H1 (cell line): ENCODE measurements around the gene SULF2. TPM values are rescaled to one million over a fixed set of nuclear protein-coding genes. Genes with fewer than 3 reads are reported as not detected.

Experiments used
- CTCF ChIA-PET: fragments of 300-600 bp; sonication (Branson Sonifier 250); formaldehyde crosslinking; loops from one replicate; lab custom pipeline; 2021; ENCODE audit not compliant: partially characterized antibody; lab: Charles Lee
- POLR2A ChIA-PET: fragments of 300-600 bp; sonication (Branson Sonifier 250); formaldehyde crosslinking; loops from one replicate; lab custom pipeline; 2021; ENCODE audit warnings: inconsistent platforms; ENCODE audit not compliant: partially characterized antibody; lab: Charles Lee
- DNase-seq, 2 experiments: peaks; one replicate each; pipeline versions ENCODE4 v3.0.0 to v3.0.0-alpha.2; 2010 to 2022; ENCODE audit warnings: low spot score in 2 of 2, low read depth in 1 of 2, mixed read lengths in 1 of 2
- FAIRE-seq: peaks from 2 replicates; lab custom pipeline; 2011; peaks lifted over from hg19 to GRCh38; lab: Jason Lieb, UNC
- H2AFZ ChIP-seq: 2 replicates; pipeline ENCODE4 v1.8.1; 2012; ENCODE audit warnings: low read length, inconsistent platforms
- H2AK5ac ChIP-seq: 2 replicates; pipeline ENCODE4 v1.6.1; 2013; ENCODE audit warnings: low read depth, low read length
- H2BK120ac ChIP-seq: replicated peaks from 2 replicates; pipeline ENCODE3; 2013; ENCODE audit warnings: low read depth, low read length, inconsistent platforms
- H2BK12ac ChIP-seq: 2 replicates; pipeline ENCODE4 v1.6.1; 2013; ENCODE audit warnings: low read depth, low read length
- H2BK15ac ChIP-seq: 2 replicates; pipeline ENCODE4 v1.6.1; 2013; ENCODE audit warnings: low read length
- H2BK20ac ChIP-seq: 2 replicates; pipeline ENCODE4 v1.6.1; 2013; ENCODE audit warnings: low read length
- H2BK5ac ChIP-seq: 2 replicates; pipeline ENCODE4 v1.6.1; 2013; ENCODE audit warnings: low read depth, low read length
- H3K14ac ChIP-seq: 2 replicates; pipeline ENCODE4 v1.6.1; 2013; ENCODE audit warnings: inconsistent platforms; ENCODE audit not compliant: insufficient read length
- H3K18ac ChIP-seq: 2 replicates; pipeline ENCODE4 v1.6.1; 2013; ENCODE audit warnings: low read length; ENCODE audit errors: extremely low read depth
- H3K23ac ChIP-seq: 2 replicates; pipeline ENCODE4 v1.6.1; 2013; ENCODE audit warnings: inconsistent platforms; ENCODE audit not compliant: insufficient read length
- H3K23me2 ChIP-seq: 2 replicates; pipeline ENCODE4 v1.6.1; 2013; ENCODE audit warnings: low read depth, low read length
- H3K27ac ChIP-seq: 2 replicates; pipeline ENCODE4 v1.6.1; 2011; ENCODE audit warnings: low read depth, low read length, inconsistent platforms
- H3K27me3 ChIP-seq, 4 experiments: replicated peaks in 1 of 4; 1 replicate in 1 of 4; 2 replicates in 3 of 4; pipeline versions ENCODE4 v1.6.1 to v1.8.1; 2011 to 2013; ENCODE audit warnings: low read length in 3 of 4, mild to moderate bottlenecking in 3 of 4, inconsistent platforms in 2 of 4, mixed read lengths in 2 of 4, moderate library complexity in 1 of 4; ENCODE audit not compliant: control insufficient read depth in 3 of 4, insufficient read depth in 3 of 4; ENCODE audit errors: extremely low read depth in 1 of 4
- H3K36me3 ChIP-seq, 4 experiments: 2 replicates each; pipeline versions ENCODE4 v1.6.1 to v1.8.1; 2011 to 2013; ENCODE audit warnings: mild to moderate bottlenecking in 4 of 4, low read length in 3 of 4, moderate library complexity in 2 of 4, control low read depth in 1 of 4, inconsistent platforms in 1 of 4; ENCODE audit not compliant: insufficient read depth in 4 of 4, control insufficient read depth in 2 of 4
- H3K4ac ChIP-seq: replicated peaks from 2 replicates; pipeline ENCODE3; 2013; ENCODE audit warnings: low read length, low read depth, mixed read lengths, inconsistent platforms; ENCODE audit not compliant: insufficient read length
- H3K4me1 ChIP-seq, 4 experiments: replicated peaks in 1 of 4; 1 replicate in 1 of 4; 2 replicates in 3 of 4; pipeline versions ENCODE4 v1.6.1 to v1.8.1; 2011 to 2013; ENCODE audit warnings: low read length in 3 of 4, inconsistent platforms in 2 of 4, mixed read lengths in 1 of 4; ENCODE audit not compliant: insufficient read depth in 4 of 4, control insufficient read depth in 3 of 4
- H3K4me2 ChIP-seq, 2 experiments: 2 replicates each; pipeline versions ENCODE4 v1.6.1 to v1.8.1; 2011 to 2013; ENCODE audit warnings: low read depth in 2 of 2, low read length in 2 of 2, control low read depth in 1 of 2, inconsistent platforms in 1 of 2, mild to moderate bottlenecking in 1 of 2; ENCODE audit not compliant: insufficient read depth in 1 of 2
- H3K4me3 ChIP-seq, 4 experiments: fragments of 200-600, 300-600 bp in 1 of 4; sonication (generic), shearing (Covaris generic), sonication (Bioruptor Twin) in 1 of 4; 2 replicates each; pipeline versions ENCODE4 v1.5.1 to v1.8.1; 2011 to 2016; ENCODE audit warnings: low read length in 4 of 4, low read depth in 3 of 4, control low read depth in 2 of 4, inconsistent platforms in 2 of 4, mild to moderate bottlenecking in 2 of 4, mixed read lengths in 1 of 4, moderate library complexity in 1 of 4; ENCODE audit not compliant: insufficient read depth in 2 of 4; ENCODE audit errors: extremely low read depth in 1 of 4
- H3K56ac ChIP-seq: replicated peaks from 2 replicates; pipeline ENCODE3; 2013; ENCODE audit warnings: low read depth, mild to moderate bottlenecking, mixed read lengths, low read length, inconsistent platforms; ENCODE audit not compliant: insufficient read length
- H3K79me1 ChIP-seq: 2 replicates; pipeline ENCODE4 v1.6.1; 2013; ENCODE audit warnings: low read depth, low read length, control low read depth
- H3K79me2 ChIP-seq, 2 experiments: 2 replicates each; pipeline versions ENCODE4 v1.6.1 to v1.8.1; 2012 to 2013; ENCODE audit warnings: low read length in 2 of 2, mild to moderate bottlenecking in 2 of 2, inconsistent platforms in 1 of 2; ENCODE audit not compliant: insufficient read depth in 2 of 2, control insufficient read depth in 1 of 2
- H3K9ac ChIP-seq, 4 experiments: replicated peaks in 1 of 4; 1 replicate in 1 of 4; 2 replicates in 3 of 4; pipeline versions ENCODE4 v1.6.1 to v1.8.1; 2011 to 2013; ENCODE audit warnings: low read depth in 3 of 4, low read length in 3 of 4, control low read depth in 2 of 4, mild to moderate bottlenecking in 2 of 4, moderate library complexity in 2 of 4, inconsistent platforms in 1 of 4; ENCODE audit errors: extremely low read depth in 1 of 4
- H3K9me3 ChIP-seq, 2 experiments: 2 replicates each; pipeline versions ENCODE4 v1.6.1 to v1.8.1; 2012 to 2013; ENCODE audit warnings: mild to moderate bottlenecking in 2 of 2, moderate library complexity in 2 of 2, control low read depth in 1 of 2, inconsistent platforms in 1 of 2, low read depth in 1 of 2, low read length in 1 of 2, mixed read lengths in 1 of 2; ENCODE audit not compliant: insufficient read depth in 2 of 2
- H4K20me1 ChIP-seq, 2 experiments: replicated peaks in 1 of 2; 2 replicates each; pipeline versions ENCODE3 to v1.8.1; 2011 to 2013; ENCODE audit warnings: inconsistent platforms in 2 of 2, low read length in 2 of 2, mild to moderate bottlenecking in 1 of 2; ENCODE audit not compliant: insufficient read depth in 2 of 2, control insufficient read depth in 1 of 2
- H4K5ac ChIP-seq: 2 replicates; pipeline ENCODE4 v1.6.1; 2013; ENCODE audit warnings: low read length, low read depth, mixed read lengths, inconsistent platforms; ENCODE audit not compliant: insufficient read length
- H4K8ac ChIP-seq: 2 replicates; pipeline ENCODE4 v1.8.0; 2013; ENCODE audit warnings: mild to moderate bottlenecking, moderate library complexity, low read length, inconsistent platforms; ENCODE audit not compliant: insufficient read depth; ENCODE audit errors: extremely low read depth
- H4K91ac ChIP-seq: replicated peaks from 2 replicates; pipeline ENCODE3; 2013; ENCODE audit warnings: low read length, mixed read lengths, inconsistent platforms; ENCODE audit not compliant: insufficient read length
- BACH1 ChIP-seq: IDR thresholded peaks from 2 replicates; pipeline ENCODE4 v1.6.1; 2012; ENCODE audit warnings: low read length, improper control_type of control experiment
- CHD1 ChIP-seq: IDR thresholded peaks from 2 replicates; pipeline ENCODE4 v1.6.1; 2012; ENCODE audit warnings: low read depth, low read length, improper control_type of control experiment
- EGR1 ChIP-seq: IDR thresholded peaks from 2 replicates; pipeline ENCODE4 v1.6.1; 2011; ENCODE audit warnings: low read depth, low read length, borderline replicate concordance
- FOSL1 ChIP-seq: IDR thresholded peaks from 2 replicates; pipeline ENCODE4 v1.6.1; 2011; ENCODE audit warnings: mild to moderate bottlenecking, low read depth, low read length, moderate library complexity; ENCODE audit not compliant: insufficient read depth
- KDM5A ChIP-seq: fragments of 200-600 bp; IDR thresholded peaks from 2 replicates; pipeline ENCODE4 v1.7.1; 2012; ENCODE audit warnings: mild to moderate bottlenecking, low read length, inconsistent platforms, mixed read lengths
- MAFK ChIP-seq: IDR thresholded peaks from 2 replicates; pipeline ENCODE4 v1.6.1; 2012; ENCODE audit warnings: low read depth, mild to moderate bottlenecking, improper control_type of control experiment, low read length
- NRF1 ChIP-seq: IDR thresholded peaks from 2 replicates; pipeline ENCODE4 v1.6.1; 2011; ENCODE audit warnings: mild to moderate bottlenecking, low read depth, low read length, improper control_type of control experiment
- PHF8 ChIP-seq: fragments of 200-600 bp; sonication (generic); conservative IDR thresholded peaks from 2 replicates; pipeline ENCODE4 v1.7.1; 2012; ENCODE audit warnings: low read depth, mild to moderate bottlenecking, inconsistent platforms, low read length, moderate library complexity
- POLR2A ChIP-seq, 2 experiments: IDR thresholded peaks; 1 replicate in 1 of 2; 2 replicates in 1 of 2; pipeline ENCODE4 v1.6.1; 2011; ENCODE audit warnings: low read depth in 2 of 2, low read length in 2 of 2, mild to moderate bottlenecking in 2 of 2; ENCODE audit errors: control extremely low read depth in 1 of 2
- SAP30 ChIP-seq: fragments of 300-600 bp; sonication (generic); IDR thresholded peaks from 2 replicates; pipeline ENCODE4 v1.7.1; 2012; ENCODE audit warnings: low read length, moderate library complexity, mild to moderate bottlenecking, inconsistent platforms; ENCODE audit not compliant: insufficient read depth, insufficient replicate concordance
- SIRT6 ChIP-seq: IDR thresholded peaks from one replicate; pipeline ENCODE4 v1.7.1; 2012; ENCODE audit warnings: low read length, inconsistent platforms
- SP4 ChIP-seq: IDR thresholded peaks from 2 replicates; pipeline ENCODE4 v1.6.1; 2012; ENCODE audit warnings: low read length, inconsistent platforms
- TBP ChIP-seq: IDR thresholded peaks from 2 replicates; pipeline ENCODE4 v1.6.1; 2011; ENCODE audit warnings: low read depth, low read length, improper control_type of control experiment
- YY1 ChIP-seq: IDR thresholded peaks from 2 replicates; pipeline ENCODE4 v1.6.1; 2011; ENCODE audit warnings: low read depth, mild to moderate bottlenecking, low read length
- WGBS, 2 experiments: shearing (Covaris generic) in 1 of 2; methylation state at CpG; one replicate each; pipeline versions ENCODE4 v1.1.6 to v1.1.7; 2013 to 2015; ENCODE audit warnings: low lambda C conversion rate in 2 of 2, mixed read lengths in 2 of 2, inconsistent platforms in 1 of 2, low coverage in 1 of 2, missing lambda C conversion rate in 1 of 2; ENCODE audit not compliant: insufficient replicate concordance in 2 of 2, insufficient coverage in 1 of 2, insufficient read length in 1 of 2; ENCODE audit errors: extremely low coverage in 1 of 2, missing lambda C conversion rate in 1 of 2; 5-methylcytosine and 5-hydroxymethylcytosine counted together
- polyA plus RNA-seq, 7 experiments: library from polyadenylated mRNA; depleted of rRNA in 3 of 7; stranded (reverse) in 5 of 7; unstranded in 2 of 7; fragments of >200 nt in 5 of 7; fragments of 200-250 nt in 2 of 7; gene quantifications; 1 replicate in 5 of 7; 2 replicates in 1 of 7; 4 replicates in 1 of 7; pipeline versions ENCODE4 v1.2.1 to v1.2.3, GENCODE V29; 2011 to 2013; ENCODE audit warnings: missing spikeins in 2 of 7, mixed read lengths in 2 of 7
- total RNA-seq: library from RNA; stranded (reverse); fragmentation: NEBNext Ultra II Directional; extraction: Animal tissue kit (Norgen Biotek cat#: 25700); gene quantifications from 2 replicates; pipeline ENCODE4 v1.2.1, GENCODE V29; 2021
- TF ChIP-seq, protein P1 (sequence below): IDR thresholded peaks from 2 replicates; pipeline ENCODE4 v1.6.1; 2012; ENCODE audit warnings: inconsistent platforms

The SULF2 gene
- total and polyA plus RNA-seq, 2 of the 8 experiments (the other 6 are each of a cell fraction or from before 2014, with no cell fraction given): 15.7 to 28.2 TPM

- no peak for FAIRE-seq
- CTCF ChIA-PET: interaction anchor here (0.6 to 2.5 kb wide), 5 partner anchors 9 to 885 kb away, joined by 3 to 12 read pairs (median 3); no protein-coding TSS in a partner anchor
Measured at GRCh38 chr20:47718398-47718797, 66.9 kb downstream of the SULF2 start.

More at GRCh38 chr20:47718398-47718797, 66.9 kb downstream of the SULF2 start:
- Histone ChIP-seq H4K5ac (no peak overlapping the region), H3K9ac (no peak overlapping the region), H3K14ac (no peak overlapping the region), H3K4me3 (no peak overlapping the region), H2BK5ac (no peak overlapping the region), H3K36me3 (no peaks in the 10 kb centered on the region), H3K9me3 (0 out of 4 replicates have a peak, but pooled peaks cover 1 to 2% of the 10 kb centered on the region in 2 experiments), H3K23me2 (no peaks in the 10 kb centered on the region), H2AFZ (no peak overlapping the region), H3K4ac (no peak overlapping the region), H2AK5ac (no peak overlapping the region)
- TF ChIP-seq CHD1: no peak
- TF ChIP-seq PHF8: no peak
- TF ChIP-seq SIRT6: no peak
- no peak for TF ChIP-seq YY1
- no peak for TF ChIP-seq BACH1
- TF ChIP-seq, protein P1, sequence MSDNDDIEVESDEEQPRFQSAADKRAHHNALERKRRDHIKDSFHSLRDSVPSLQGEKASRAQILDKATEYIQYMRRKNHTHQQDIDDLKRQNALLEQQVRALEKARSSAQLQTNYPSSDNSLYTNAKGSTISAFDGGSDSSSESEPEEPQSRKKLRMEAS: no peak
- no peak for TF ChIP-seq KDM5A
- no peak for TF ChIP-seq MAFK
- no peak for TF ChIP-seq TBP
- no peak for TF ChIP-seq SAP30
- TF ChIP-seq EGR1: no peak
- TF ChIP-seq NRF1: no peak
- no peak for TF ChIP-seq SP4
- TF ChIP-seq FOSL1: no peak
- TF ChIP-seq POLR2A (IDR thresholded peaks at IDR 0.05; ENCODE audit: control extremely low read depth in 1 of 2, low read depth in 2 of 2, low read length in 2 of 2): no peak
- TF ChIP-seq, all 59 proteins: peak for 0
- H4K91ac ChIP-seq: no peak overlapping the region
- H2BK12ac ChIP-seq: no peak overlapping the region
- no peak overlapping the region for H3K56ac ChIP-seq
- H2BK120ac ChIP-seq: no peak overlapping the region
- H3K18ac ChIP-seq: no peak overlapping the region
- H3K27ac ChIP-seq: no peak overlapping the region
- H4K20me1 ChIP-seq: no peaks in the 10 kb centered on the region
- no peaks in the 10 kb centered on the region for H3K79me1 ChIP-seq
- H3K79me2 ChIP-seq: no peaks in the 10 kb centered on the region
- no peak for DNase-seq
- no peak overlapping the region for H2BK15ac ChIP-seq
- POLR2A ChIA-PET: no interaction called here
- H3K4me2 ChIP-seq: no peak overlapping the region
- no peak overlapping the region for H3K23ac ChIP-seq
- no peak overlapping the region for H2BK20ac ChIP-seq
- no peaks in the 10 kb centered on the region for H3K27me3 ChIP-seq
- WGBS, 2 experiments: 86% methylated on average over 4 of the region's 4 CpGs; no CpG with 5 or more reads in 1 of the 2 experiments
- H3K4me1 ChIP-seq: no peaks in the 10 kb centered on the region
- H4K8ac ChIP-seq: no peak overlapping the region
